GM15510 (cell line): ENCODE results near the gene HOXB13.

Experiments used
- POLR2A ChIP-seq: IDR thresholded peaks from 3 replicates; pipeline ENCODE4 v1.6.1; 2011; ENCODE audit warnings: borderline replicate concordance; ENCODE audit not compliant: insufficient read length; ENCODE audit errors: extremely low read depth

Gene HOXB13

GRCh38 chr17:48734333-48735061, 5.9 kb upstream of the HOXB13 start:
- TF ChIP-seq POLR2A = no peak

GRCh38 chr17:48733632-48734328, 5.2 kb upstream of the HOXB13 start:
- TF ChIP-seq POLR2A = no peak

DNA sequence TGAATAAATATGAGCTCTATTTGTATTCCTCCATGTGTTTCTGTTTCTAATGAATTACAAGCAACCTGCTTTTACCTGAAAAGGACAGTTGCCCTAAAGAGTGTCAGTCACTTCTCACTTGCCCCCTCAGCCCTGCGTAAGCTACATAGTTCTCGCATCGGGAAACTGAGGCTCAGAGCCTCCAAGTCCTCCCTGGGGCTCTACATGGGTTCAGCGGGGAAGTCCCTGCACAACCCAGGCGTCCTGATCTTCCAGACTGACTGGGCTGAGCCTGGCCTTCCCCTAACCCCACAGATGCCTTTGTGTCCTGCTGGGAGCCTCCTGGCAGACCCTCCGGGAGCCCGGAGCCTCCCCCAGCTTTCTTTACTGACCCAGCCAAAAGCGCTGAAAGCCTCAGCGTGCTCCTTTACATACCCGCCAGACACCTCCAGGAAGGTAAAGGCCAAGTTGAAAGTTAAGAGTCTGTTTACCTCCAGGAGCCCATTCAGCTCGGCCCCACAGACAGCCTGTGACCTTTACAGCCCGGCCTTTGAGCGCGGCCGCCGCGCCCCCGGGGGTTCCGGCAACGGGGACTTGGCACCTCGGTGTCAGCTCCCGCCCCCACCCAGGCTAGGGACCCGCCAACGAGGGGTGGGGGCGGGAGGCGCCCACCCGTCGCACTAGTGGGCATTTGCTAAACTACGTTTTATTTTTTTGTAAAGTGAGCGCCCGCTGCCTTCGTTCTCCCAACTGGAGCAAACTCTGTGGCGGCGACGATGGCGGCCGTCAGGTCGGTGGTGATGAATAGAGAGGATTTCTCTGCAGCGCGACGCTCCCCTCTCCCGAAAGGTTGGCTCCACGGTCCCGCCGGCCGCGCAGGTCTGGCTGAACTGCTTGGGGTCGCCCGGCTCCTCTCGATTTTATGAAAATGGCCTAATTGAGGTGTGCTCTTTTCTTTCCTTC, 4.4 kb upstream of the HOXB13 start:
- no peak for TF ChIP-seq POLR2A

GRCh38 chr17:48731355-48731754, 2.8 kb upstream of the HOXB13 start:
- TF ChIP-seq POLR2A = no peak

DNA sequence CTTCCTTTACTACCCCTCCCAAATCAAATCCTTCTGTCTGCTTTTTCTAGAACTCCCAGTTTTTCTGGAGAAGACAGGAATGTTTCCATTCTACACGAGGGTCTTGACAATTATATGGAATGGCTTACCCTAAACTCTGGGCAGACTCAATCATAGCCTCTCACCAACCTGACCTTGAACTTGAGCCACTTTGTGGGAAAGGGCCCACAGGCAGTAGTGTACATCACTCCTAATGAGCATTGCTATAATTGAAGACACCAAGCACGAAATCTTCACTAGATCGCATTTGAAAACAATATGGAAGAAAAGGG, 1.6 kb upstream of the HOXB13 start:
- no peak for TF ChIP-seq POLR2A

GRCh38 chr17:48729335-48730239, 1.0 kb upstream of the HOXB13 start:
- TF ChIP-seq POLR2A = no peak

DNA sequence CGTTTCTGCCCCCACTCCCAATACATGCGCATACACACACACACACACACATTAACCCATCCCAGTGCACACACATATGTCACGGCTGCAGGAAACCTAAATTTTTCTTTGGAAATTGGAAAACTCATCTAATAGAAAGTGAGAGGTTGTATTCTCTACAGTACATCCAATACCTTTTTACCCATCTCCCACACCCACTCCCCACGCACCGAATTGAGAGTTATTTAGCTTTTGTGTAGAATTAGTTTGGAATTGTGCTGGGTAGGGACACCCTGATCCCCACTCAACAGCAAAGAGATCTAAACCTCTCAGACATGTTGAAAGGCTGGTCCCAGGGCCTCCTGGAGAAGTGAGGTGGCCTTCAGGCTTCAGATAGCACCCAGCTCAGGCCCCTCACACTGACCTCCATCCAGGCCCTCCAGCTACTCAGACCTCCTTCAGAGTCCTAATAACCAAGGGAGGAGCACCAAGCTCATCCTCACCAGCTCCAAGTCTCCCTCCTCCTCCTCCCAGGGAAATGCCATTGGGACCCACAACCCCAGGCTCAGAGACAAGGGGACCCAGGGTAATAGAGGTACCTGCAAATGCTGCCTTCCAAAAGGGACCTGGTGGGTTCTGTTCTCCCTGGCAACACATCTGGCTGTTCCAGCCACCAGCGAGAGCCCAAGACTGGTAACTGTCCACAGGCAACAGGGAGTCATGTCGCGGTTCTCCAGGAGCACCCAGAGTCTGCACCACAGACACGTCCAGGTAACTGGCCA, 955 bp downstream of the HOXB13 start:
- no peak for TF ChIP-seq POLR2A

DNA sequence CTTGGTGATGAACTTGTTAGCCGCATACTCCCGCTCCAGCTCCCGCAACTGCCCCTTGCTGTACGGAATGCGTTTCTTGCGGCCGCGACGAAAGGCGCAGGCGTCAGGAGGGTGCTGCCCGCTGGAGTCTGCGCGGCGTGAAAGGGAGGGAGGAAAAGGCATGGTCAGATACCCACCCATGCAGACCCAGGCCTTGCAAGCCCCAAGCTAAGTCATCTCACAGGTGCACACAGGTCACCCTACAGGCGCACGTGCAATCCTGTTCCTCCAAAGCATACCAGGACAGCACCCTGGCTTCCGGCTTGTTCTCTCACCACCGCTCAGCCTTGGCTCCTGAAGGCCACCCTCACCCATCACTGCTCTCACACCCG, 1.6 kb downstream of the HOXB13 start:
- TF ChIP-seq POLR2A = no peak

- TF ChIP-seq POLR2A = no peak
These were observed 2.2 kb downstream of the HOXB13 start for GRCh38 chr17:48726114-48726915.

GRCh38 chr17:48725288-48726064, 3.1 kb downstream of the HOXB13 start:
- TF ChIP-seq POLR2A = no peak

DNA sequence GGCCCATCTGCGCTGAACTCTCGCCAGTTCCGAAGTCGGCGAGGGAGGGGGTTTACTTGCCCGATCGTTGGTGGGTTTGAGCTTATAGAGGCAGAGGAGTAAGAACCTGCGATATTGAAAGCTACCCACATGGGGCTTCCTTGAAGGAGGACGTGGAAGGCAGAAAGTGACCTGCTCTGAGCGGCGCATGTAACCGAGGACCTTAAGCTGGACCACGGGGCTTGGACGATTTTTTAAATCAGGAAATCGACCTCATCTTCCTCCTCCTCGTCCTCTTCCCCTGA, 3.6 kb downstream of the HOXB13 start:
- no peak for TF ChIP-seq POLR2A

DNA sequence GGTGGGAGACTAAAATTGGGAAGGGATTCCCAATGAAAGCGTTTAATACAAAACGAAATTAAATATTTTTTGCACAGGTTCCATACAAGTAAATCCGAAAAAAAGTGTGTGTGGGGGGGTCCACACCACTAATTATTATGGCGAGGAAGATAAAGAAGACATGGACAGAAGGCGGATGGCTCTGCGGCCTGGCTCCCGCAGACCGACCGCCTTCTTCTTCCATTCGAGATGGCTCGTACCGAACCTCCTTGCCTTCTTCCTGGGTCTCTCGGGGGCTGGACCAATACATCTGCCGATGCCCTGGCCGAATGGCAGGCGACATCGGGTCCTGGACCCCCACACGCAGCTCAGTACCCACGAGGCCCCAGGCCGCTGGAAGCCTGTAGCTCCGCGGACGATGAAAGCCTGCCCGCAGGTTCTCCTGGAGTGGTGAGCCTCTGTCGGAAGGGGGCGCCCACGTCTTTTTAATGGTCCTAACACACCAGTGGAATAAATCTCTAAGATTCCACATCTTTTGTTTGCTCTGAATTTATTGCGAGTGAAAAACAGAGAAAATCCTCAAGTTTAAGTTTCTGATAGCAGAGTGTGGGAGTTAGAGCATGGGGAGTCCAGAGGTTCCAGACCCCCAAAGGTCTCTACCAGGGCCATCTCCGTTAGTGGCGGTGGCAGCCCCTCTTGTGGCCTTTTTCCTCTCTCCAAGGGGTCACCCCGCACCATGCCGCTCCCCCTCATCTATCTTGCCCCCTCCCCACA, 4.1 kb downstream of the HOXB13 start:
- no peak for TF ChIP-seq POLR2A
